Stimulated activated CD4-positive, alpha-beta T cell treated with anti-CD3 and anti-CD28 coated beads, Interleukin-4, amount 100 ng/mL, for 4 hours (primary cell): ENCODE data around the gene GPC4.

Experiments used
- DNase-seq, 2 experiments: peaks; one replicate each; pipeline ENCODE4 v3.0.0-alpha.2; 2020

Gene GPC4

GRCh38 chrX:133405498-133406185 lies 9.6 kb downstream of the GPC4 start:
- no peak for DNase-seq

DNA sequence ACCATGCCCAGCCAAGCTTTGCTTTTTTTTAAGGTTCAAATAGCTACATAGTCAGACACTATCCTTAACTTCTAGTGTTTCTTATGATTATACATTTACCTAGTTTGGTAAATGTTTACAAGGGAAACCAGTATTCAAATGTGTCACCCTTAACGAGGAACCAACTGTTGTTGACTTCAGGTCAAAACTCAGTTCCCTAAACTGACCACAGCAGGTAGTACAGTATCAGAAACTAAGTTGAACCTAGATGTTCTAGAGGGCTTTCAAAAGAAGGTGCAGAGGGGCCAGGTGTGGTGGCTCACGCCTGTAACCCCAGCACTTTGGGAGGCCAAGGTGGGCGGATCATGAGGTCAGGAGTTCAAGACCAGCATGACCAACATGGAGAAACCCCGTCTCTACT lies 11.3 kb downstream of the GPC4 start:
- DNase-seq = no peak

DNA sequence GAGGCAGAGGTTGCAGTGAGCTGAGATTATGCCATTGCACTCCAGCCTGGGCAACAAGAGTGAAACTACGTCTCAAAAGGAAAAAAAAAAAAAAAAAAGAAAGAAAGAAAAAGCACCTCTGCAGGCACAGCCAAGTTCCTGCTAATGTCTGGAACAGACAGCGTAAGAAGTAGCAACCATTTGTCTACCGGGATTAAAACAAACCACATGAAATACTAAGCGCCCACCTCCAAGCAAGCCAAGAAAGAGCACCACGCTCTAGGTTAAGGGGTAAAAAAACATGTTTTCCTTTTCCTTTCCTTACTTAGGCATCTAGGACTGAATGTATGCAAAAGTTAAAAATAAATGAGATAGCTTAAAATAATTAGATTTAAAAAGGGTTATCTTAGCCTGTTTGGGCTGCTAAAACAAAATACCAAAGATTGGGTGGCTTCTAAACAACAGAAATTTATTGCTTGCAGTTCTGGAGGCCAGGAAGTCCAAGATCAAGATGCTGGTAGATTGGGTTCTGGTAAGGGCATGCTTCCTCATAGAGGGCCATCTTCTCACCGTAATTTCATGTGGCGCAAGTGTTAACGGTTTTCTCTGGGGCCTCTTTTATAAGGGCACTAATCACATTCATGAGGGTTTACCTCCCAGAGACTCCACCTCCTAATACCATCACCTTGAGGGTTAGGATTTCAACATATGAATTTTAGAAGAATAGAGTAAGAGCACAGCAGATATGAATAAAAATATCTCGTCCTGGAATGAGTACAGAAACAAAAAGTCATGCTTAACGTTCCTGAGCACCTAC lies 12.3 kb downstream of the GPC4 start:
- DNase-seq = no peak

DNA sequence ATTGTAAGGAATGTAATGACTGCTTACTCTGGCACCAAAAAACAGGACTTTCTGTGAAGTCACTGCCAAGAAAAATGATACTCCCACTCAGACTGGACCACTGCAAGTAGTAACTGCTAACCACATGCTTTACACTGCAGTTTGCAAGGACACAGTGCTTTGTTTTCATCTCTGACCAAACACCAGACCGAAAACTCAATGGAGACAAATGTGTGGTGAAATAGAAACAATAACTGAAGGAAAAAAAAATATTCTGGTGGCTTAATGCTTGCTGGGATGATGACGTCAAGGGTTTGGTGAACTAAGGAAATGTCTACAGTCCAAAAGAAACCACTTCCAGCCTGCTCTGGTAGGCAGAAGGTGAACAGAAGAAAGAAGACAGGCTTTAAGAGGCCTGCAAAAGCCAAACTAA lies 13.2 kb downstream of the GPC4 start:
- no peak for DNase-seq

DNA sequence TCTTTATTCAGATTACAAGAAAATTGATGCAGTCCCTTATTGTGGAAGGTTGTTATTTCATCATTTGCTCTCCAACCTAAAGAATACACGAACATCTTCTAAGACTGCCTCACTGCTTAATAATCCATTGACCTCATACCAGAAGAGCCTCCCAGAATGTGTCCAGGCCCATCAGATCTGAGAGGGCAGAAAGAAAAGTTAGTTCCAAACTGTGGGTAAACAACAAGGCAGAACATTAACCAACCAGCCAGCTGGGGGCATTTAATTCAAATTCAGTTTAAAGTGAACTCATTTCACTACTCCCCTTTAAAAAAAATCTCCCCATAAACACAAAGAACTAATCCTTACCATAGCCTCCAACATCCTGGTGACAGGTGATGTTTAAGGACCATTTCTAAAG lies 13.8 kb downstream of the GPC4 start:
- no peak for DNase-seq

- no peak for DNase-seq
These were observed 15.9 kb downstream of the GPC4 start for GRCh38 chrX:133399411-133399810.

DNA sequence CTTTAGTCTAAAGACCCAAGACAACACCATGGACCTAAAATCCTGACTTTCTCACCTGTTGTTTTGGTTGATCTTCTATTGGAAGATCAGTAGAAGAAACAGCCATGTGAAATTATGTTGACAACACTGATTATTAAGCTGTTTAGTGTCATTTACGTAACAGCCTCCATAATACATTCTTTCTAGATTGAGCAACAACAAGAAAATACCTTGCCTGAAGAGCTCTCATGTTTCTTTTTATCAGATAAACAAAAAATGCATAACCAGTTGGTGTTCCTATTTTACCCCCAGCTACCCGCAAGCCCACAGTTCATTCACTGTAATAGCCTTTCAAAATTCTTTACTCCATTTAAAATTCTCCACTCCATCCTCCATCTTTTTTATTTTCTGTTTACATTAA lies 20.5 kb downstream of the GPC4 start:
- DNase-seq = no peak

DNA sequence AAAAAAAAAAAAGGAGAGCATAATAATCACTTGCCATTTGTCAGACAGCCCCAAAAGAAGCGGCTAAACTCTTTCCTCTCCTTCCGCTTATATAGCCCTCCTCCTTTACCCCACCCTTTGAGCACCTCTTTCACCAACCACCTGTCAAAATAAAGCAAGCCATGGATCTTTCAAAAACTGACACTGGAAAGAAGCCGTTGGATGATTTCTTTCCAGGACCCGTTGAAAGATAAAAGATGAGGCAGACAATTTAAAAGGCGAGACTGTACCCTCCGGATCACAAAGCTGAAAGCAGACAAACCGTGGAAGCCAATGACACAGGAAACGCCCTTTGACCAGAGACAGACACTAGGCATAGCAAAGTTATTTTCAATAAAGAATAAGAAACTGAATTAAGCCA lies 22.6 kb downstream of the GPC4 start:
- DNase-seq = no peak

GRCh38 chrX:133391111-133391510 lies 24.2 kb downstream of the GPC4 start:
- no peak for DNase-seq

GRCh38 chrX:133390676-133391075 lies 24.6 kb downstream of the GPC4 start:
- no peak for DNase-seq

GRCh38 chrX:133389975-133390374 lies 25.3 kb downstream of the GPC4 start:
- no peak for DNase-seq

- no peak for DNase-seq
These were observed 30.8 kb downstream of the GPC4 start for GRCh38 chrX:133384454-133384853.

DNA sequence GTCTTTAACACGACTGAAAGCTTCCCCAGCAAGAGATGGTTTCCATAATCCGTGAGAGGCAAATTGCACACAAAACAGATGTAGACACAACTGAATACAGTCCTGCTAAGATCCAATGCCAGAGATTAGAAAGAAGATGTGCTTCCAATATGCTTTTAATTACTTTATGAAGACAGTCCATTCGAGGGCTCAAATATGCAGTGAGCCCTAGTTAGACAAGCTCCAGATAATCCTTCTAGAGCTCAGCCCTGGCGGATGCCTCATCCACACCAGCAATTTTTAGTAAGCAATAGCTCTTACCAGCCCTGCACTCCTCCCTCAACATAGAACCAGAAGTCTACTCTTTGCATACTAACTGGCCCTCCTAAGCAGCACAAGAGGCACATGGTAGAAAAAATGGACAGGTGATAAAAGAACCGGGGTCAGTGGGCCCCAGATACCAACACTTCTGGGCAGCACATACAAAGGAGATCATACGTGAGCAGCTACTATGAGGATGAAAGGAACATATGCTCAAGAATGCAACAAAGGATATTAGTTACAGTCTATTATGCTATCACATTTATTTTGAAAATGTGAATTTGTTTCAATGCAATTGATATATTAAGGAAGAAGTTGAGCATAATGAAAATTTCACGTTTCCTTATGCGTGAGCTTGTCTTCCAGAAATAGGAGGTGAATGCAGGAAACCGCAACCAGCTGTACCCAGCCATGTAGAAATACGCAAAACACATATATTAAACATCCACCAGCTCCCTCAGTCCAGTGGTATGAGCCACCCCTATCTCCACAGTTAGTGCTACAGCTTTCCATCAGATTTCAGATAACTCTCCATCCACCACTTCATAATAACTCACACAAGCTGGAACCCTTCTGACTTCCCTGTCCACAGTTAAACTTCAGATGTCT lies 34.3 kb downstream of the GPC4 start:
- no peak for DNase-seq

- no peak for DNase-seq
These were observed 38.9 kb downstream of the GPC4 start for GRCh38 chrX:133376422-133376821.

DNA sequence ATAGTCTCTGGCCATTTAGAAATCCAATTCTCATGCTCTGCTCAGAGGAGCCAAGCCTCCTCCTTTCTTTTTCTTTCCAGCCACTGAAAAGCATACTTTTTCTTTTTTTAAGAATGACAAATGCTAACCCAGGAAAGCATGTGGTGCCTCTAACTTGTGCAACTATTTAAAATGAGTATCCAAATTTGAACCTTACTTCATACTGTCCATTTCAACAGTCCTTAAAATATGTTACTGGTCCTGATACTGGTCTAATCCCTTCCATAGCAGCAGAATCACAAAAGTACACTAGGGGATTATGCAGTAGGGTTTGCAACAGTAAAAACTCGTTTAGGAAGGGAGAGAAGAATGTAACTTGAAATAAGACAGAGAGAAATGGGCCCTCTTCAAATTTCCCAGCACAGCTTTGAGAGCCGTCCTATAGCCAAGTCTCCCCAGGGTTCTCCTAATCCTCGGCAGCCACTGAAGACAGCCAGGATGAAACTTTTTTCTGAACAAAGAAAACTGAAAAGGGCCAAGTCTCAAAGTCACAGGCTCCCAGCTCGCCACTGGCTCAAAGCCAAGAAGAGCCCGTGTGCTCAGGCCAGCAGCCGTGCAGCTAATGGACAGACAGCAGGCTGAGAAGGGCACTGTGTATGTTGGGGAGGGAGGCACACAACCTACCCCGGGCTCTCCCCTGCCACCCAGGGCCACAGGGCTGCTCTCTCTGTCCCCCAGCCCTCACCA lies 39.5 kb downstream of the GPC4 start:
- DNase-seq = no peak

- no peak for DNase-seq
These were observed 40.4 kb downstream of the GPC4 start for GRCh38 chrX:133374874-133375387.

GRCh38 chrX:133373386-133374079 lies 41.8 kb downstream of the GPC4 start:
- DNase-seq = no peak

- DNase-seq = no peak
These were observed 44.5 kb downstream of the GPC4 start for GRCh38 chrX:133370696-133371275.

DNA sequence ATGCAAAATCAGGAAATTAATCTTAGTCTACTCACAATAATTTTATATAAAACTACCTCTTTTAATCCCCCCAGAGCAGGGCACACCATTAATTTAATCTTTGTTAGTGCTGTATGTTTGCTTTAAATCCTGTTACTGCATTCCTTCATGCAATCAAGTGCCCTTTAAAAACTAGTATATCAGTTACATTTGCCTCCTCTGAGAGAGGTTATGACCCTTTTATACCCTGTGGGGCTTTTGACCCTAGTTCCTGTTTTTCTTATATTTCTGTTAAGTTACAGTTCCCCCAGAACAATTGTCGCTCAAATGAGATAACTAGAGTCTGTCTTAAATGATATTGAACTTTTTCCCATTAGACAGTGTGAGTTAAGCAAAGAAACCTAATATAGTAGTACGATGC lies 46.2 kb downstream of the GPC4 start:
- DNase-seq = no peak

DNA sequence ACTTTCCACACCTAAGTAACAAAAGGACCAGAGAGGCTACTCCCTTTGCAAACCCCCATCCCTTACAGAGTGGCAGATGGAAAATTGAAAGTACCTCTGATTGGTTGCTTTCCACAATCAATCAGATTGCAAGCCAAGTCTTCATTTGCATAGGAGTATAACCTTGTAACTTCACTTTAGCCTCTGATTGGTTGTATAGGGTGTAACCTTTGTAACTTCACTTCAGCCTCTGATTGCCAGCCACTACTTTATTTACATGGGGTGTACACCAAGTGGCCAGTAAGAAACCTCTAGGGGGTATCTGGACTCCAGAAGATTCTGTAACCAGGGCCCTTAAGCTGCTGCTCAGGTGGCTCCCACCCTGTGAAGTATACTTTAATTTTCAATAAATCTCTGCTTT lies 48.6 kb downstream of the GPC4 start:
- no peak for DNase-seq

DNA sequence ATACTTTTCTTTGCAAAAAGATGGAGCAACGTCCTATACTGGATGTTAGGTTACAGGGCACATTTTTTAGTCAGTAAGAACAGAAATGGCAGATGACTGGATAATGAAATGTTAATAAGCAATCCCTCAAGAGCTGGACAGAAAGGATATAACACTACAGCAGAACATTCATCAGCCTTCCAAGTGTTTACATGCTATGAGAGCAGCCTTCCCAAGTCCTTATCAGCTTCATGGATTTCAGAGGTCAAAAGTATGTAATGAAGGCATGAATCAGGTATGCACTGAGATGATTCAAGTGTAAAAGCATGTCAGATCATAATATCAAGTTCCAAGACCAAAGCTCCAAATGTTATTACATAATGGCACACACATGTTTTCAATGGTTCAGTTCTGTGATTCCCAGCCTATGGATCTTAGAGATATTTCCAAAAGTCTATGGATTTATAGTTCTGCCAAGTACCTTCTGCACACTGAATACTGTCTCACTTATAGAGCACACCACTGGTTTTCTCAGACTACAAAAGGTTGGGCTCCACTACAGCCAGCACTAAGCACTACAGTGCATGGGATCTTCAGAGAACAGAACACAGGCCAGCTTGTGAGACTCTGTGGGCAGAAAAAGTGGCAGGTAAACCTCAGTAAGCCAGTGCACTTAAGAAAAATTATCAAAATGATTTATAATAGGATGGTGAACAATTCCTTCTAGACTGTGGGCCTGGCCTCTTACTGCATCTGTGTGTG lies 49.2 kb downstream of the GPC4 start:
- DNase-seq = no peak
